Neural progenitor cell (in vitro differentiated cells): ENCODE data around the gene SIL1. TPM values are rescaled to one million over a fixed set of nuclear protein-coding genes. Genes with fewer than 3 reads are reported as not detected.
"Not testable (repeated sequence)": the region's sequence is repeated elsewhere in the genome, so short reads cannot be mapped to it uniquely, and the experiment has no call there.

ENCODE experiments used
- DNase-seq: peaks from one replicate; pipeline ENCODE4 v3.0.0-alpha.2; 2016; ENCODE audit warnings: low spot score
- H2AFZ ChIP-seq: fragments of 200-600 bp; sonication (generic); replicated peaks from 2 replicates; pipeline ENCODE4 v1.6.1; 2016; ENCODE audit warnings: antibody characterized with exemption
- H3F3A ChIP-seq: fragments of 200-600 bp; sonication (generic); 2 replicates; pipeline ENCODE4 v1.6.1; 2016; ENCODE audit warnings: antibody characterized with exemption, low read depth
- H3K27ac ChIP-seq: fragments of 200-600 bp; sonication (generic); 2 replicates; pipeline ENCODE4 v1.5.1; 2016; ENCODE audit warnings: mild to moderate bottlenecking
- H3K27me3 ChIP-seq: fragments of 200-600 bp; sonication (generic); 2 replicates; pipeline ENCODE4 v1.6.1; 2016; ENCODE audit warnings: mild to moderate bottlenecking, moderate library complexity
- H3K36me3 ChIP-seq: fragments of 200-600 bp; sonication (generic); 2 replicates; pipeline ENCODE4 v1.5.1; 2016
- H3K4me1 ChIP-seq: fragments of 200-600 bp; sonication (generic); 2 replicates; pipeline ENCODE4 v1.6.1; 2016; ENCODE audit warnings: mixed run types
- H3K4me2 ChIP-seq: fragments of 200-600 bp; sonication (generic); 2 replicates; pipeline ENCODE4 v1.6.1; 2016
- H3K4me3 ChIP-seq: fragments of 200-600 bp; sonication (generic); 2 replicates; pipeline ENCODE4 v1.5.1; 2016
- H3K79me2 ChIP-seq: fragments of 200-600 bp; sonication (generic); 2 replicates; pipeline ENCODE4 v1.6.1; 2016; ENCODE audit warnings: low read depth
- H3K9ac ChIP-seq: fragments of 200-600 bp; sonication (generic); 2 replicates; pipeline ENCODE4 v1.6.1; 2016
- H3K9me3 ChIP-seq: fragments of 200-600 bp; sonication (generic); 2 replicates; pipeline ENCODE4 v1.5.1; 2016; ENCODE audit warnings: low read depth
- H4K20me1 ChIP-seq: fragments of 200-600 bp; sonication (generic); 2 replicates; pipeline ENCODE4 v1.6.1; 2016; ENCODE audit warnings: low read depth
- H3K27ac Mint-ChIP-seq: 3 replicates; pipeline ENCODE4 v1.8.0; 2021; ENCODE audit warnings: mixed read lengths
- H3K27me3 Mint-ChIP-seq: 2 replicates; pipeline ENCODE4 v1.8.0; 2022; ENCODE audit warnings: low read depth, mild to moderate bottlenecking, inconsistent platforms, moderate library complexity, mixed read lengths; ENCODE audit not compliant: insufficient read depth
- H3K36me3 Mint-ChIP-seq: 3 replicates; pipeline ENCODE4 v1.8.0; 2021; ENCODE audit warnings: mixed read lengths
- H3K4me1 Mint-ChIP-seq: 3 replicates; pipeline ENCODE4 v1.8.0; 2021; ENCODE audit warnings: mixed read lengths
- H3K4me3 Mint-ChIP-seq: 3 replicates; pipeline ENCODE4 v1.8.0; 2021; ENCODE audit warnings: mild to moderate bottlenecking, moderate library complexity, mixed read lengths
- H3K9me3 Mint-ChIP-seq: 3 replicates; pipeline ENCODE4 v1.8.0; 2020; ENCODE audit warnings: mixed read lengths
- EZH2 ChIP-seq: fragments of 200-600 bp; sonication (generic); IDR thresholded peaks from 2 replicates; pipeline ENCODE4 v1.6.1; 2017; ENCODE audit warnings: antibody characterized with exemption, mild to moderate bottlenecking, moderate library complexity
- EZH2phosphoT487 ChIP-seq: fragments of 200-600 bp; sonication (generic); IDR thresholded peaks from 2 replicates; pipeline ENCODE4 v1.6.1; 2017; ENCODE audit warnings: antibody characterized with exemption
- total RNA-seq: library from RNA; depleted of rRNA; stranded (reverse); fragments of >200 nt; gene quantifications from 2 replicates; pipeline ENCODE4 v1.2.3, GENCODE V29; 2015; ENCODE audit warnings: low replicate concordance
- TF ChIP-seq, protein P1 (sequence below): fragments of 200-600 bp; sonication (generic); IDR thresholded peaks from 2 replicates; pipeline ENCODE4 v1.5.1; 2017; ENCODE audit warnings: antibody characterized with exemption, mild to moderate bottlenecking

Gene SIL1
- total RNA-seq, 1 donor from 2014 or later: 5.5 TPM

DNA sequence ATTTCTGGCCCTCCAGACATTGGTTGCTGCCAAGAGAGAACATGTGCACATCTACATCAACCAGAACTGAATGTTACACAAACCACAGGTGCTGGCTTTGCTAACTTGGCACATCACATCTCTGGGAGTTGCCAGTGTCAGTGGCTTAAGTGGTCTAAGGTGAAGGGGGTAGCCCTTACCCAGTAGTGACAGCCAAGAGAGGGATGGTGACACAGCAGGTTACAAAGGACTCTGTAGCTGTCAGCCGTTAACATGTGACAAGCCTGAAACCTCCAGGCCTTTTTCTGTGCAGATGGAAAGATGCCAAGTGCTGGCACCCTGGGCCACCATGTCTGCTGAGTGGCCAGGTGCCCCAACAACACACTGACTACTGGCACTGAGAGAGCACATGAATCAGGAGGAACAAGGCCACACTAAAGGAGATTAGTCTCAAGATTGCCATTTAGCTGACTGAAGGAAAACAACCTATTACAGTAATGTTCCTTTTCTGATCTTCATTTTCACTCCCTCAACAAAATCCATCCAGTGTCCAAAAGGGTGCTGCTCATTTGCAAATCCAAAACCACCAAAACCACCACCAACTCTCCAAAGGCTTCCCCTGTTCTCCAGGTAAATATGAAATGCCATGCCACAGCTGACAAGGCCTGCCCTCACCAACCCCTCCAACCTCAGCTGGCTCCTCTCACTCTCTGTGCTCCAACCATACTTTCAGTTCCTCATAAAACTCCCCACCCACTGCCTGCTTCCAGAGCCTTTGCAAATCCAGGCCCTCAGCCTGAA is 20.2 kb downstream of the SIL1 start:
- H3K4me3 ChIP-seq: no peak overlapping the region
- peaks cover 12% of the 10 kb centered on the region for H3F3A ChIP-seq
- H3K36me3 ChIP-seq: no peaks in the 10 kb centered on the region
- peak overlapping the region; percentile 61 for H3K27ac ChIP-seq
- no peak overlapping the region for H3K9ac ChIP-seq
- Mint-ChIP-seq H3K27me3 (peaks cover 5% of the 10 kb centered on the region), H3K9me3 (peaks cover 20% of the 10 kb centered on the region), H3K4me1 (peaks cover 51% of the 10 kb centered on the region), H3K27ac (peak overlapping the region; percentile 98), H3K36me3 (peaks cover 3% of the 10 kb centered on the region), H3K4me3 (peak overlapping the region; percentile 42)
- H3K9me3 ChIP-seq: no peaks in the 10 kb centered on the region
- H3K27me3 ChIP-seq: no peaks in the 10 kb centered on the region
- peaks cover 30% of the 10 kb centered on the region for H3K4me1 ChIP-seq
- H2AFZ ChIP-seq: no peak overlapping the region
- H4K20me1 ChIP-seq: no peaks in the 10 kb centered on the region
- peak overlapping the region; percentile 54 for H3K4me2 ChIP-seq
- no peak for TF ChIP-seq EZH2phosphoT487
- TF ChIP-seq, protein P1, sequence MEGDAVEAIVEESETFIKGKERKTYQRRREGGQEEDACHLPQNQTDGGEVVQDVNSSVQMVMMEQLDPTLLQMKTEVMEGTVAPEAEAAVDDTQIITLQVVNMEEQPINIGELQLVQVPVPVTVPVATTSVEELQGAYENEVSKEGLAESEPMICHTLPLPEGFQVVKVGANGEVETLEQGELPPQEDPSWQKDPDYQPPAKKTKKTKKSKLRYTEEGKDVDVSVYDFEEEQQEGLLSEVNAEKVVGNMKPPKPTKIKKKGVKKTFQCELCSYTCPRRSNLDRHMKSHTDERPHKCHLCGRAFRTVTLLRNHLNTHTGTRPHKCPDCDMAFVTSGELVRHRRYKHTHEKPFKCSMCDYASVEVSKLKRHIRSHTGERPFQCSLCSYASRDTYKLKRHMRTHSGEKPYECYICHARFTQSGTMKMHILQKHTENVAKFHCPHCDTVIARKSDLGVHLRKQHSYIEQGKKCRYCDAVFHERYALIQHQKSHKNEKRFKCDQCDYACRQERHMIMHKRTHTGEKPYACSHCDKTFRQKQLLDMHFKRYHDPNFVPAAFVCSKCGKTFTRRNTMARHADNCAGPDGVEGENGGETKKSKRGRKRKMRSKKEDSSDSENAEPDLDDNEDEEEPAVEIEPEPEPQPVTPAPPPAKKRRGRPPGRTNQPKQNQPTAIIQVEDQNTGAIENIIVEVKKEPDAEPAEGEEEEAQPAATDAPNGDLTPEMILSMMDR: no peak
- no peak for TF ChIP-seq EZH2
- no peak for DNase-seq
- H3K79me2 ChIP-seq: no peaks in the 10 kb centered on the region

GRCh38 chr5:139177281-139177680 is 20.9 kb downstream of the SIL1 start:
- H3K9me3 ChIP-seq, H3K27ac ChIP-seq, H3K79me2 ChIP-seq, H3K27me3 Mint-ChIP-seq, DNase-seq, H3K36me3 ChIP-seq, H4K20me1 ChIP-seq, H3K4me3 Mint-ChIP-seq, H3K9ac ChIP-seq, H3K4me3 ChIP-seq, H3K27ac Mint-ChIP-seq, H3K36me3 Mint-ChIP-seq, H2AFZ ChIP-seq, H3K27me3 ChIP-seq, H3K4me2 ChIP-seq: not testable (repeated sequence)
- peaks cover 30% of the 10 kb centered on the region for H3K4me1 ChIP-seq
- Mint-ChIP-seq H3K4me1 (peaks cover 45% of the 10 kb centered on the region), H3K9me3 (peaks cover 27% of the 10 kb centered on the region)
- H3F3A ChIP-seq: peaks cover 12% of the 10 kb centered on the region

DNA sequence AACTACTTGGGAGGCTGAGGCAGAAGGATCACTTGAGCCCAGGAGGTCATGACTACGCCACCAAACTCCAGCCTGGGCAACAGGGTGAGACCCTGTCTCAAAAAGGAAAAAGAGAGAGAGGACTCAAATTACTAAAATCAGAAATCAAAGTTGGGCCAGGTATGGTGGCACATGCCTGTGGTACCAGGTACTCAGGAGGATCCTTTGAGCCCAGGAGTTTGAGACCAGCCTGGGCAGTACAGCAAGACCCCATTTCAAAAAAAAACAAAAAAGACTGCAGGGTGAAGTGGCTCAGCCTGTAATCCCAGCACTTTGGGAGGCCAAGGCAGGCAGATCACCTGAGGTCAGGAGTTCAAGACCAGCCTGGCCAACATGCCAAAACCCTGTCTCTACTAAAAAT is 23.8 kb downstream of the SIL1 start:
- H3K79me2 ChIP-seq, H3K27me3 ChIP-seq, H3F3A ChIP-seq, H3K36me3 Mint-ChIP-seq, H3K36me3 ChIP-seq, H3K4me3 Mint-ChIP-seq, H3K27ac ChIP-seq, H3K9ac ChIP-seq, DNase-seq, H2AFZ ChIP-seq, H3K4me2 ChIP-seq, H3K27me3 Mint-ChIP-seq, H4K20me1 ChIP-seq, H3K27ac Mint-ChIP-seq, H3K9me3 ChIP-seq, H3K4me3 ChIP-seq: not testable (repeated sequence)
- peaks cover 15% of the 10 kb centered on the region for H3K4me1 ChIP-seq
- Mint-ChIP-seq H3K4me1 (peaks cover 24% of the 10 kb centered on the region), H3K9me3 (peaks cover 36% of the 10 kb centered on the region)

DNA sequence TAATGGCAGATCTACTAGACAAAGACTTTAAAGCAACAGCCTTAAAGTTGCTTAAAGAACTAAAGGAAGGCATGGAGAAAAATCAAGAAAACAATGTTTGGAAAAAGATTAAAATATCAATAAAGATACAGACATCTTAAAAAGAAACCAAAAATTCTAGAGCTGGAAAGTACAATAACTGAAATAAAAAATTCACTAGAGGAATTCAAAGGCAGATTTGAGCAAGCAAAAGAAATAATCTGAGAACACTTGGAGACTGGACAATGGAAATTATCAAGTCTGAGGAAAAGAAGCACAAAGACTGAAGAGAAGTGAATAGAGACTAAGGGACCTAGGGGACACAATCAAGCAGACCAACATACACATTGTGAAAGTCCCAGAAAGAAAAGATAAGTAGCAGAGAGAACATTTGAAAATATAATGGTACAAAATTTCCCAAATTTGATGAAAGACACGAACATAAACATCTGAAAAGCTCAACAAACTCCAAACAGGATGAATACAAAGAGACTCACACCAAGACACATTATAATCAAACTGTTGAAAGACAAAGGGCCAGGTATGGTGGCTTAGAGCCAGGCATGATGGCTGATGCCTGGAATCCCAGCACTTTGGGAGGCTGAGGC is 26.3 kb downstream of the SIL1 start:
- TF ChIP-seq EZH2 (no peak), EZH2phosphoT487 (no peak)
- TF ChIP-seq, protein P1: no peak
- H3K4me3 ChIP-seq: no peak overlapping the region

More for the DNA sequence above, 26.3 kb downstream of the SIL1 start:
- H3K4me1 Mint-ChIP-seq: peaks cover 12% of the 10 kb centered on the region
- peaks cover 38% of the 10 kb centered on the region for H3K9me3 Mint-ChIP-seq
- Histone ChIP-seq H2AFZ (no peak overlapping the region), H3K9ac (no peak overlapping the region), H3K36me3 (no peaks in the 10 kb centered on the region), H3K27ac (no peak overlapping the region), H4K20me1 (no peaks in the 10 kb centered on the region), H3K4me1 (no peaks in the 10 kb centered on the region), H3F3A (no peaks in the 10 kb centered on the region), H3K9me3 (peaks cover 7% of the 10 kb centered on the region), H3K4me2 (no peak overlapping the region), H3K79me2 (no peaks in the 10 kb centered on the region), H3K27me3 (no peaks in the 10 kb centered on the region)
- no peak for DNase-seq
- H3K27me3 Mint-ChIP-seq: peaks cover 8% of the 10 kb centered on the region
- H3K27ac Mint-ChIP-seq: no peak overlapping the region
- H3K36me3 Mint-ChIP-seq: peaks cover 8% of the 10 kb centered on the region
- H3K4me3 Mint-ChIP-seq: no peak overlapping the region
